ENCODE results near the gene OR5K2.

OR5K2 gene

GRCh38 chr3:98522544-98523281 lies 25.2 kb downstream of the OR5K2 start, which contains the start of gene CLDND1:
CLDND1 (minus strand) TSS chr3:98522902; CDS start chr3:98521424, 1,478 bp downstream.
- peak; percentile 99 for DNase-seq (ENCODE audit: low read depth, low spot score)

DNA sequence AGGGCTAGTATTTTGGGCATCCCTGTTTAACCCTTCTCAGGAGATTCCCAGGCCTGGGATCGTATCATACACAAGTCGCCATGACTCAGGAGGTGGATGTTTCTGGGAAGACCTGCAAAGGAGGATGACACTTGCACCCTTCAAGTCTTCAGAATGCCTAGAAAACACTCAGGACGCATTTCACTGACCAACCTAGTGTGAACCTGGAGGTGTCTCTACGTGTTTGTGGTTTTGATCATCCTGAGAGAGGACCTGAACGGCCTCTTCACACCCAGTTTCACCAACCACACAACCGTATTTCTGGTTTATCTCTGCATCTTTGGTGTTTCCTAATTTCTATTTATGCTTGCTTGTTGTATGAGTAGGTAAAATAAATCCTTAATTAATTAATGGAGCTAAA lies 28.0 kb downstream of the OR5K2 start:
- DNase-seq (ENCODE audit: low read depth, low spot score): no peak

DNA sequence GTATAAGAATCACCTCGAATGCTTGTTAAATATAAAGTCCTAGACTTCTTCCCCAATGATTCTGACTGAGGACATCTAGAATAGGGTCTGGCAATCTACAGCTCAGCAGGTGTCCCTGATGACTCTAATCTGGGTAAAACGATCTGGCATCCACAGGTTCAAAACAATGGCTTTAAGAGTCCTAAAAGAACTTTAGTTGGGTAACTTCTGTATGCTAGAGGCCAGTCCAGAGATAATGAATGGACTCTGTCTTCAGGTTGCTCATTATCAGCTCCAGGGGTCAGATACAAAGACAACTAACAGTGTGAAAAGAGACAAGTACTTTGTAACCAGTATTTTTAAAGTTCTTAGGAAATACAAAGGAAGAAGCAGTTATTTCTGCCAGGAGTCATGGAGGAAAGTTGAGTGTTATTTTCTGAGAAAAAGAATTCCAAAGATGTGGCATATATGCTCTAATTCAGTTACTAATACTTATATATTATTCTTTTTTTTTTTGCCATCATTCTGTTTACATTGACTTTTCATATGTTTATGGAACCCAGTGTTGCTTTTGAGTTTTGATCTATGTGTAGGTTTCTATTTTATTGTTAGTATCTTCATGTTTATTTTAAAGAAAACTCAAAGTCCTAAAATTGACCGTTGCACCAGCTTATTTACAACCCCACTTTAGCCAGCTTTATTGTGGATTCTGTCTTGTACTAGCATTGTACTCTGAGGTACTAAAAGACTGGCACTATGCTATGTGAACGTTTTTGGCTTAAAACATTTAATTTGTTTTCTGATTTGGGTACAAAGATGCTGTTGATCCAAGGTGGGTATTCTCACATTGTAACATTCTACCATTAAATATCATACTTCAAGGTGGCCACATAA lies 31.2 kb downstream of the OR5K2 start:
- no peak for DNase-seq (ENCODE audit: low read depth, low spot score)

- DNase-seq (ENCODE audit: low read depth, low spot score): no peak
Observed at GRCh38 chr3:98529856-98530459, 32.5 kb downstream of the OR5K2 start.

DNA sequence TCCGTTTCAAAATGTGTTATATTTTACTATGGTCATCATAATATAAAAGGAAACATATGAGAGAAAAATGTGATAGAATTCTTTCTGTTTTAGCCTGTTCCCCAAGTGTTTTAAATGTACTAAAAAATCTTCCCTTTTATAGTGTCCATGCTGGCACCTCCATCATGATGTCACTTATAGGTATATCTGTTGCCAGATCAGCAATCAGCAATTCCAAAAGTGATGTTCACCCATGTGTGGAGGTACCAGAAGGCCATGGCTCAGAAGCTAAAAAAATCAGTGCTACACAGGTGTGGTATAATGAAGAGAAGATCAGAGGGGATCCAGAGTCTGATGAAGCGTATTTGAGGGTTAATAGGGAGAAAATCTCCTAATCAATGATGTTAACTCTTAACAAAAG lies 33.2 kb downstream of the OR5K2 start:
- no peak for DNase-seq (ENCODE audit: low read depth, low spot score)

DNA sequence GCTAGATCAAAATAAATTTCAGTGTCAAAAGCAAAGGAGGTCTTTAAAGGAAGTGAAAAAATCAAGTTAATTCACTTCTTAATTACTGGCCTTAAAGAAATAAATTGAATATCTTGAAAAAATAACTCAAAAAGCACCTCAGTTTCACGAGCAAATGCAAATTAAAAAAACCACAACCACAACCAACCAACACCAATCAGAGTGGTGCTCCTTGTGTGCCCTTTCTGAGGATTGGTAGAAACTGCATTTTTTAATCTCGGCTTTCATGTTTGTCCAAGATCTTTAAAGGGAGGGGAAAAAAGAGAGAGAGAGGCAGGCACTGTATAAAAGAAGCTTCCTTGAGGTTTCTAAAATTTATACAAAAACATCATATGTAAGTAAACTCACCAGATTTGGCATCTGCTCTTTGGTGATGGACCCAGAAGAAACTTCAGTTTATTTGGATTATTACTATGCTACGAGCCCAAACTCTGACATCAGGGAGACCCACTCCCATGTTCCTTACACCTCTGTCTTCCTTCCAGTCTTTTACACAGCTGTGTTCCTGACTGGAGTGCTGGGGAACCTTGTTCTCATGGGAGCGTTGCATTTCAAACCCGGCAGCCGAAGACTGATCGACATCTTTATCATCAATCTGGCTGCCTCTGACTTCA lies 34.3 kb downstream of the OR5K2 start, which contains the start of gene GPR15:
GPR15 (plus strand) TSS at position 357 of the 653 bp plus-strand sequence; CDS start at position 413, 56 bp downstream.
- DNase-seq (ENCODE audit: low read depth, low spot score): no peak

GRCh38 chr3:98532275-98532637 lies 34.8 kb downstream of the OR5K2 start:
- DNase-seq (ENCODE audit: low read depth, low spot score): no peak

DNA sequence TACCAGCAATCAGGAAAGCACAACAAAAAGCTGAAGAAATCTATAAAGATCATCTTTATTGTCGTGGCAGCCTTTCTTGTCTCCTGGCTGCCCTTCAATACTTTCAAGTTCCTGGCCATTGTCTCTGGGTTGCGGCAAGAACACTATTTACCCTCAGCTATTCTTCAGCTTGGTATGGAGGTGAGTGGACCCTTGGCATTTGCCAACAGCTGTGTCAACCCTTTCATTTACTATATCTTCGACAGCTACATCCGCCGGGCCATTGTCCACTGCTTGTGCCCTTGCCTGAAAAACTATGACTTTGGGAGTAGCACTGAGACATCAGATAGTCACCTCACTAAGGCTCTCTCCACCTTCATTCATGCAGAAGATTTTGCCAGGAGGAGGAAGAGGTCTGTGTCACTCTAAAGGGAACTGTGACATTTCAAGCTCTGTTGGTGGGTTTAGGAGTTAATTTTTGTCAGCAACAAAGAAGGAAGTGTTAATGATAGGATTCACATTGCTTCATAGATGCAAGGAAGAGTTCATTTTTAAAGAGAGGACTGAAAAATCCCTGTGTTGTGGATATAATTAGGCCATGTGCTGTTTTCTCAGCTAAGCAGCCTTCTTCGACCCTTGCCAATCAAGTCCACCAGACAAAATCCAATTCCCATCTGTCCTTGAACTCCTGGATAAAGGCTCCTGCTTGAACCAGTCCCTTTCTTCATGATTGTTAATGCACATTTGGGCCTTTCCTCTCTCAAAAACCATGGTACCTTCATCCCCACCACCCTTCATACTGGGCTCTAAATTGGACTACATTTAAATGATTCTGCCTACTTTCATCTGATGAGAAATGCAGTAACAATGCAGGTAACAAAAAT lies 35.5 kb downstream of the OR5K2 start:
- DNase-seq (ENCODE audit: low read depth, low spot score): no peak

DNA sequence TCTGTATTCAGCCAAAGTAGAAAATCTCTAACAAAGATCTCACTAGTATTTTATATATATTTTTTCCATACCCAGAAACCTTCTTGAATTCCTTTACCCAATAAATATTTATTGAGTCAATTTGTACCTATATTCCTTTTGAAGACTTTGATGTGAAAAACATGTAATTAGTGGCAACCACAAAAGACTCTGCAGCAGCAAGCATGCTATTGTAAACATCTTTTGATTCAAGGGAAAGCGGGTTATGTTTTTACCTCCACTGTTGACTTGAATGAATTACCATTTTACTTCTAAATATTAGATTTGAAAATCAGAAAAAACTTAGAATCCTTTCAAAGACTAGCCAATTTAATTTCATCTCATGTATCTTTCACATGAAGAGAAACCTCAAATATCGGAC lies 36.7 kb downstream of the OR5K2 start:
- DNase-seq (ENCODE audit: low read depth, low spot score): no peak

GRCh38 chr3:98534734-98535133 lies 37.3 kb downstream of the OR5K2 start:
- DNase-seq (ENCODE audit: low read depth, low spot score): no peak

GRCh38 chr3:98536456-98537017 lies 39.1 kb downstream of the OR5K2 start:
- no peak for DNase-seq (ENCODE audit: low read depth, low spot score)

GRCh38 chr3:98540346-98540745 lies 42.9 kb downstream of the OR5K2 start:
- DNase-seq (ENCODE audit: low read depth, low spot score): no peak

GRCh38 chr3:98541695-98542094 lies 44.2 kb downstream of the OR5K2 start:
- no peak for DNase-seq (ENCODE audit: low read depth, low spot score)

- DNase-seq (ENCODE audit: low read depth, low spot score): no peak
Observed at GRCh38 chr3:98542623-98543022, 45.1 kb downstream of the OR5K2 start.

DNA sequence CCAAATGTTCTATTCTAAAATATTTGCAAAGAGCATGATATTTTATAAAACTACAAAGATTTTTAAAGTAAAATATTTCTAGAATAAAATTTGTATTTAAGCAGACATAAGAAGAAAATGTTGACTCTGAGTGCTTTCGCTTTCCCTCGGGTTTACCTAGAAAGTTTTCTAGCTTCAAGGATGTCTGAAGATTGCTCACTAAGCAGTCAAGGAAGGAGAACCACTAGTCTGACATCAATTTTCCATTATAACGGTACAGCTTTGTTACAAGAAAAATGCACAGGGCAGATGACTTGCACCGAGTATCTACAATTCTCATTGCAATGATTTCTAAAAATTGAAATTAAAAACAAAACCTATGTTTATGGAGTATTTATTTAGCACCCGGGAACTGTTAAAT lies 48.5 kb downstream of the OR5K2 start:
- no peak for DNase-seq (ENCODE audit: low read depth, low spot score)
